Measurements from ENCODE around the gene BIRC2.
"Not testable (repeated sequence)": the region's sequence is repeated elsewhere in the genome, so short reads cannot be mapped to it uniquely, and the experiment has no call there.

Gene BIRC2

DNA sequence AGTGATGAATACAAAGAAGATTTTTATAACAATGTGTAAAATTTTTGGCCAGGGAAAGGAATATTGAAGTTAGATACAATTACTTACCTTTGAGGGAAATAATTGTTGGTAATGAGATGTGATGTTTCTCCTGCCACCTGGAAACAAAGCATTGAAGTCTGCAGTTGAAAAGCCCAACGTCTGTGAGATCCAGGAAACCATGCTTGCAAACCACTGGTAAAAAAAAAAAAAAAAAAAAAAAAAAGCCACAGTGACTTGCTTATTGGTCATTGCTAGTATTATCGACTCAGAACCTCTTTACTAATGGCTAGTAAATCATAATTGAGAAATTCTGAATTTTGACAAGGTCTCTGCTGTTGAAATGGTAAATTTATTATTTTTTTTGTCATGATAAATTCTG is 24.5 kb upstream of the BIRC2 start:
- Histone ChIP-seq H3K36me3 (ENCODE audit: insufficient read depth, low read length) (peaks cover 2% of the 10 kb centered on the region; the same call in 1 of the 2 replicates), H3K27me3 (ENCODE audit: insufficient read depth, low read length) (no peaks in the 10 kb centered on the region), H3K79me2 (ENCODE audit: control insufficient read depth, insufficient read depth, low read length, unreplicated experiment) (peaks cover 25% of the 10 kb centered on the region), H2AFZ (ENCODE audit: low read length, unreplicated experiment) (peak overlapping the region; percentile 16), H3K4me3 (ENCODE audit: low read depth, low read length) (peak overlapping the region; percentile 25; the same call in 1 of the 2 replicates), H3K4me1 (ENCODE audit: control insufficient read depth, insufficient read depth, low read length, unreplicated experiment) (peaks cover 61% of the 10 kb centered on the region), H3K27ac (ENCODE audit: low read depth, low read length) (peak overlapping the region; percentile 58)

DNA sequence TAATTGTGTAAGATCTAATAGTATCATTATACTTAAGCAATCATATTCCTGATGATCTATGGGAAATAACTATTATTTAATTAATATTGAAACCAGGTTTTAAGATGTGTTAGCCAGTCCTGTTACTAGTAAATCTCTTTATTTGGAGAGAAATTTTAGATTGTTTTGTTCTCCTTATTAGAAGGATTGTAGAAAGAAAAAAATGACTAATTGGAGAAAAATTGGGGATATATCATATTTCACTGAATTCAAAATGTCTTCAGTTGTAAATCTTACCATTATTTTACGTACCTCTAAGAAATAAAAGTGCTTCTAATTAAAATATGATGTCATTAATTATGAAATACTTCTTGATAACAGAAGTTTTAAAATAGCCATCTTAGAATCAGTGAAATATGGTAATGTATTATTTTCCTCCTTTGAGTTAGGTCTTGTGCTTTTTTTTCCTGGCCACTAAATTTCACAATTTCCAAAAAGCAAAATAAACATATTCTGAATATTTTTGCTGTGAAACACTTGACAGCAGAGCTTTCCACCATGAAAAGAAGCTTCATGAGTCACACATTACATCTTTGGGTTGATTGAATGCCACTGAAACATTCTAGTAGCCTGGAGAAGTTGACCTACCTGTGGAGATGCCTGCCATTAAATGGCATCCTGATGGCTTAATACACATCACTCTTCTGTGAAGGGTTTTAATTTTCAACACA is 23.3 kb upstream of the BIRC2 start:
- Histone ChIP-seq H3K27me3 (ENCODE audit: insufficient read depth, low read length) (no peaks in the 10 kb centered on the region), H2AFZ (ENCODE audit: low read length, unreplicated experiment) (peak overlapping the region; percentile 1), H3K4me3 (ENCODE audit: low read depth, low read length) (peak overlapping the region; percentile 2; the same call in 1 of the 2 replicates), H3K27ac (ENCODE audit: low read depth, low read length) (peak overlapping the region; percentile 58), H3K4me1 (ENCODE audit: control insufficient read depth, insufficient read depth, low read length, unreplicated experiment) (peaks cover 50% of the 10 kb centered on the region), H3K79me2 (ENCODE audit: control insufficient read depth, insufficient read depth, low read length, unreplicated experiment) (peaks cover 14% of the 10 kb centered on the region), H3K36me3 (ENCODE audit: insufficient read depth, low read length) (peaks cover 10% of the 10 kb centered on the region; the same call in 1 of the 2 replicates)

DNA sequence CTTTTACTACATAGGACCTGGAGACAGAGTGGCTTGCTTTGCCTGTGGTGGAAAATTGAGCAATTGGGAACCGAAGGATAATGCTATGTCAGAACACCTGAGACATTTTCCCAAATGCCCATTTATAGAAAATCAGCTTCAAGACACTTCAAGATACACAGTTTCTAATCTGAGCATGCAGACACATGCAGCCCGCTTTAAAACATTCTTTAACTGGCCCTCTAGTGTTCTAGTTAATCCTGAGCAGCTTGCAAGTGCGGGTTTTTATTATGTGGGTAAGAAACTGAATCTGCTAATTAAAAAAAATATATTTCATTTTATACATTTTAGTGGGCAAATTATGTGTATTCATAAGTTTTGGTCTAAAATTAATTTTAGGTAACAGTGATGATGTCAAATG is 21.9 kb upstream of the BIRC2 start:
- H3K36me3 ChIP-seq (ENCODE audit: insufficient read depth, low read length): peaks cover 15% of the 10 kb centered on the region

DNA sequence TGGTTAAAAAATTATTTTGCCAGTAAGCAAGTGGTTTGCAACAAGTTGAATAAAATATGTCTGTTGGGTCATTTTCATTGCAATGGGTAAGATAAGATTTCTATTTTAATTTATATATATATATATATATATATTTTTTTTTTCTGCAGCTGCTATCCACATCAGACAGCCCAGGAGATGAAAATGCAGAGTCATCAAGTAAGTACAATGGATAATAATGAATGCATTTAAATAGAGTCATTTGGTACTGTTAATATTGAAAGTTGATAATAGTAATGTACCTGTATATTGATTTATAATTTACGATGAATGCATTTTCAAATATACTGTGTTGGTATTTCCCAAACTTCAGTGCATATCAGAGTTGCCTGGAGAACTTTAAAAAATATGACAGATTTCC is 18.3 kb upstream of the BIRC2 start:
- H3K27me3 ChIP-seq (ENCODE audit: insufficient read depth, low read length): no peaks in the 10 kb centered on the region
- no peak overlapping the region for H3K4me3 ChIP-seq (ENCODE audit: low read depth, low read length)
- peaks cover 16% of the 10 kb centered on the region for H3K4me1 ChIP-seq (ENCODE audit: control insufficient read depth, insufficient read depth, low read length, unreplicated experiment)
- H3K27ac ChIP-seq (ENCODE audit: low read depth, low read length): no peak overlapping the region
- no peak overlapping the region for H2AFZ ChIP-seq (ENCODE audit: low read length, unreplicated experiment)
- peaks cover 22% of the 10 kb centered on the region for H3K36me3 ChIP-seq (ENCODE audit: insufficient read depth, low read length)
- H3K79me2 ChIP-seq (ENCODE audit: control insufficient read depth, insufficient read depth, low read length, unreplicated experiment): no peaks in the 10 kb centered on the region

More for the DNA sequence above, 21.9 kb upstream of the BIRC2 start:
- H3K4me3 ChIP-seq (ENCODE audit: low read depth, low read length): no peak overlapping the region
- no peaks in the 10 kb centered on the region for H3K27me3 ChIP-seq (ENCODE audit: insufficient read depth, low read length)
- H3K79me2 ChIP-seq (ENCODE audit: control insufficient read depth, insufficient read depth, low read length, unreplicated experiment): peaks cover 5% of the 10 kb centered on the region
- H3K4me1 ChIP-seq (ENCODE audit: control insufficient read depth, insufficient read depth, low read length, unreplicated experiment): peaks cover 41% of the 10 kb centered on the region
- H3K27ac ChIP-seq (ENCODE audit: low read depth, low read length): no peak overlapping the region
- no peak overlapping the region for H2AFZ ChIP-seq (ENCODE audit: low read length, unreplicated experiment)

DNA sequence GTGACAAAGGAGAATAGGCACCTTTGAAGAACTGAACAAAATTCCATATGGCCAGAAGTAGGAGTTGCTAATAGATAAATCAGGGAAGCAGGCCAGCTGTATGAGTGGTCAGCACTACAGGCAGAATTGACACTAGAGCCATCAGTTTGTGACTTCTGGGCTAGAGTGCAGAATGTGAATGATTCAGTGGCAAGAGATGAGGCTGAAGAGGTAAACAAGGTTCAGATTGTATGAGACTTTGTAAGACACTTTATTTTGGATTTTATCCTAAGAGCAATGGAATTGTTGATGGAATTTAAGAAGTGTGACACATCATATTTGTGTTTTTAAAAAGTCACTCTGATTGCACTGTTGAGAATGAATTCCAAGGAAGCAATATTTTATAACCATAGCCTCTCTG is 16.8 kb upstream of the BIRC2 start:
- H2AFZ ChIP-seq (ENCODE audit: low read length, unreplicated experiment): no peak overlapping the region
- H3K27me3 ChIP-seq (ENCODE audit: insufficient read depth, low read length): no peaks in the 10 kb centered on the region
- peaks cover 19% of the 10 kb centered on the region for H3K36me3 ChIP-seq (ENCODE audit: insufficient read depth, low read length)

DNA sequence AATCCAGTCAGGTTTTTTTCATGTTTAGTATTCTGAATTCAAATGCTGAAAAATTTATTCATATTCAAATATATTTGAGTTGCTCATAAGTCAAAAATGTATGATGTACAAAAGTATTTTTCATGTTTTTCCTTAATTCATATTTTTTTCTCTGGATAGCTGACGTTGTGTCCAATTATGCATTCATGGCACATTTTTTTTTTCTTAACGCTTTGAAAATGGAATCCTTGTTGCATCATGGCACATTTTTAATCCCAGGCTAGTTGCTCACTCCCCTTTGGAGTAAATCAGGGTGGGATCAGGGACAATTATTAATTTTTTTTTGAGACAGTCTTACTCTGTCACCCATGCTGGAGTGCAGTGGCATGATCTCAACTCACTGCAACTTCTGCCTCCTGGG is 15.7 kb upstream of the BIRC2 start:
- Histone ChIP-seq H3K36me3 (ENCODE audit: insufficient read depth, low read length) (peaks cover 19% of the 10 kb centered on the region), H3K4me3 (ENCODE audit: low read depth, low read length) (no peak overlapping the region), H3K27me3 (ENCODE audit: insufficient read depth, low read length) (no peaks in the 10 kb centered on the region), H3K79me2 (ENCODE audit: control insufficient read depth, insufficient read depth, low read length, unreplicated experiment) (no peaks in the 10 kb centered on the region), H3K27ac (ENCODE audit: low read depth, low read length) (no peak overlapping the region), H2AFZ (ENCODE audit: low read length, unreplicated experiment) (no peak overlapping the region), H3K4me1 (ENCODE audit: control insufficient read depth, insufficient read depth, low read length, unreplicated experiment) (peaks cover 6% of the 10 kb centered on the region)

More for the DNA sequence above, 16.8 kb upstream of the BIRC2 start:
- peaks cover 6% of the 10 kb centered on the region for H3K4me1 ChIP-seq (ENCODE audit: control insufficient read depth, insufficient read depth, low read length, unreplicated experiment)
- no peak overlapping the region for H3K27ac ChIP-seq (ENCODE audit: low read depth, low read length)
- H3K4me3 ChIP-seq (ENCODE audit: low read depth, low read length): no peak overlapping the region
- H3K79me2 ChIP-seq (ENCODE audit: control insufficient read depth, insufficient read depth, low read length, unreplicated experiment): no peaks in the 10 kb centered on the region

DNA sequence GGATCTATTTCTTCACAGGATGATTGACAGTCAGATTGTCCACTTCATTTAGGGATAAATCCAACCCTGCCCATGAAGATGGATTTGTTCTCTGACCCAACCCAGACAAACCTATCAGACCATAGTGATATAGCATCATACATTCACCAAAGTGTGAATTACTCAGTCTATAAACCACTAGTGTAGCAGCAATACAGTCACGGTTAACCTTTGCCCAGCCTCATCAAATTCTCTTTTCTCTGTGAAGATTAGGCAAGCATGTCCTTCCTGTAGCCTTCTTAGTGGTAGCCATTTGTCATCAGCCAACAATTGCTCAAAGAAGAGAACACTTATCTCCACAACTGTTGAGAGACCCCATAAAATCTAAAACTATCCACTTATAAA is 14.4 kb upstream of the BIRC2 start:
- Histone ChIP-seq H3K4me1 (ENCODE audit: control insufficient read depth, insufficient read depth, low read length, unreplicated experiment) (peaks cover 6% of the 10 kb centered on the region), H3K27me3 (ENCODE audit: insufficient read depth, low read length) (no peaks in the 10 kb centered on the region), H2AFZ (ENCODE audit: low read length, unreplicated experiment) (no peak overlapping the region), H3K4me3 (ENCODE audit: low read depth, low read length) (no peak overlapping the region), H3K79me2 (ENCODE audit: control insufficient read depth, insufficient read depth, low read length, unreplicated experiment) (no peaks in the 10 kb centered on the region), H3K27ac (ENCODE audit: low read depth, low read length) (no peak overlapping the region), H3K36me3 (ENCODE audit: insufficient read depth, low read length) (peaks cover 23% of the 10 kb centered on the region)

DNA sequence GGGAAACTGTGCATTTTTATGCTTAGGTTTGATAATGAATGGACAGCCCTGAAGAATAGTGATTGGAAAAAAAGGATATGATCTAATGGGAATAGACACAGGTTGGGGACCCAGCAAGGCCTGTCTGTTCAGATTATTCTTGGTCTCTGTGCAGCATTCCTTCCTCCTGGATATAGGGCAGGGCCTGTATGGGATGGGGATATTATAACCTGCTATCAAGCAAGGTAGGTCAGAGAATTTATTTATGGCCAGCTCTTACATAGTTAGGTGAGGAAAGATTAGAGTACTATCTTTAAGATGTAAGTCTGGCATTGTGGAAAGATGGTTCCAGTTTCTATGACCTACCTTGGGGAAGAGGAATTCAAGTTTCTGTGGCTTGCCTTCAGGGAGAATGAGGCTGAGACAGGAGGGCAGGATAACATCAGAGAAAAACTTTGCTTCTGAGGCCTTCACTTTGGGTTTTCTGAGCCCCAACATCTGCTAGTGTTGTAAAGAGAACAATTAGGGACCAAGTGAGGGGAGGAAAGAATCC is 8.5 kb upstream of the BIRC2 start:
- H3K36me3 ChIP-seq (ENCODE audit: insufficient read depth, low read length): peaks cover 8% of the 10 kb centered on the region
- H3K4me1 ChIP-seq (ENCODE audit: control insufficient read depth, insufficient read depth, low read length, unreplicated experiment): peaks cover 15% of the 10 kb centered on the region
- H3K79me2 ChIP-seq (ENCODE audit: control insufficient read depth, insufficient read depth, low read length, unreplicated experiment): no peaks in the 10 kb centered on the region
- no peak overlapping the region for H3K4me3 ChIP-seq (ENCODE audit: low read depth, low read length)
- no peak overlapping the region for H2AFZ ChIP-seq (ENCODE audit: low read length, unreplicated experiment)
- no peak overlapping the region for H3K27ac ChIP-seq (ENCODE audit: low read depth, low read length)
- no peaks in the 10 kb centered on the region for H3K27me3 ChIP-seq (ENCODE audit: insufficient read depth, low read length)

DNA sequence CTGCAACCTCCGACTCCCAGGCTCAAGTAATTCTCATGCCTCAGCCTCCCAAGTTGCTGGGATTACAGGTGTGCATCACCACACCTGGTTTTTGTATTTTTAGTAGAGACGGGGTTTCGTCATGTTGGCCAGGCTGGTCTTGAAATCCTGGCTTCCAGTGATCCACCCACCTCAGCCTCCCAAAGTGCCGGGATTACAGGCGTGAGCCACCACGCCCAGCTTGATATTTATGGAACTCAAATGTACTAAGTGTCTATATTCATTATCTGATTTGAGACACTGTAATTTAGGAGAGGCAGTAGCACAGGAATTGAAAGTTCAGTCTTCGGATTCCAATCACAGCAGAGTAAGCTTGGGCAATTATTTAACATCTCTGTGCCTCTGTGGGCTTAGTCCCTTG is 5.7 kb upstream of the BIRC2 start:
- H3K4me3 ChIP-seq (ENCODE audit: low read depth, low read length); H3K27ac ChIP-seq (ENCODE audit: low read depth, low read length); H3K36me3 ChIP-seq (ENCODE audit: insufficient read depth, low read length); H3K79me2 ChIP-seq (ENCODE audit: control insufficient read depth, insufficient read depth, low read length, unreplicated experiment); H3K27me3 ChIP-seq (ENCODE audit: insufficient read depth, low read length): not testable (repeated sequence)
- H3K4me1 ChIP-seq (ENCODE audit: control insufficient read depth, insufficient read depth, low read length, unreplicated experiment): peaks cover 33% of the 10 kb centered on the region
- H2AFZ ChIP-seq (ENCODE audit: low read length, unreplicated experiment): peak overlapping the region; percentile 65

DNA sequence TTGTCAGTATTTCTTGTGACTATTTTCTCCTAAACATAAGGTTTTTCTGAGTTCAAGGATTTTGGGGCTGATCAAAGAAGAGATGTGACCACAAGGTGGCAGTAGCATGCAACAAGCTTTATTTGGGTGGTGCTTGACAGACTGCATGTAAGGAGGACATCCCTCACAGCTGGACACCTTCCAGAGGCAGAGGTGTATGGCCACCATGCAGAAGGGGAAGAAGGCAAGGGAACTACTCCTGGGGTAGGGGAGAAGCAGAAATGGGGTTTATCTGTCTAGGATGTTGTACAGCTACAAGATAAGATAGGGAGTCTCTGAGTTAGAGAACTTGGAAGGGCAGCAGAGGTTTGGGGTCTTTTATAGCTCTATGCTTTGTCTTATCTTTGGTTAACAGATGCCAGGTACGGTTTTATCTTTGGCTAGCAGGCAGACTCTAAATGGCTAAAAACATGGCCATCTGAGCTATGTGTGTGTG is 5.1 kb upstream of the BIRC2 start:
- peak overlapping the region; percentile 65 for H2AFZ ChIP-seq (ENCODE audit: low read length, unreplicated experiment)
- H3K27ac ChIP-seq (ENCODE audit: low read depth, low read length): no peak overlapping the region
- peaks cover 5% of the 10 kb centered on the region; the same call in 1 of the 2 replicates for H3K36me3 ChIP-seq (ENCODE audit: insufficient read depth, low read length)
- H3K27me3 ChIP-seq (ENCODE audit: insufficient read depth, low read length): no peaks in the 10 kb centered on the region
- peaks cover 3% of the 10 kb centered on the region for H3K79me2 ChIP-seq (ENCODE audit: control insufficient read depth, insufficient read depth, low read length, unreplicated experiment)
- H3K4me3 ChIP-seq (ENCODE audit: low read depth, low read length): no peak overlapping the region
- peaks cover 33% of the 10 kb centered on the region for H3K4me1 ChIP-seq (ENCODE audit: control insufficient read depth, insufficient read depth, low read length, unreplicated experiment)

DNA sequence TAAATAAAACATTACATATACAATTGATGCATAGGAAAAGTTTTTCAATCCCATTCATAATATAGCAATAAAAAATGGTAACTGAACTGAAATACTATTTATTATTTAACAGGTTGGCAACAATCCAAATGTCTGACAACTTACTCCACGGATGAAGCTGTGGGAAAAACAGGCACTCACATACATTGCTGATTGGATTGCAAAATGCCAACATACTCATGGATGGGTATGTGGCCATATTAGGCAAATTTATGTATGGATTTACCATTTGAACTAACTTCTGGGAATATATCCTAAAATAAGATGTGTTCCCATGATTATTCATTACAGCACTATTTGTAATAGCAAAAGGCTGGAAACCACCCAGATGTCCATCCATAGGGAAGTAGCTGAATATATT is 3.2 kb upstream of the BIRC2 start:
- H2AFZ ChIP-seq (ENCODE audit: low read length, unreplicated experiment): no peak overlapping the region

More for the DNA sequence above, 3.2 kb upstream of the BIRC2 start:
- H3K27me3 ChIP-seq (ENCODE audit: insufficient read depth, low read length): no peaks in the 10 kb centered on the region
- peak overlapping the region; percentile 98 for H3K27ac ChIP-seq (ENCODE audit: low read depth, low read length)
- H3K79me2 ChIP-seq (ENCODE audit: control insufficient read depth, insufficient read depth, low read length, unreplicated experiment): peaks cover 20% of the 10 kb centered on the region
- H3K36me3 ChIP-seq (ENCODE audit: insufficient read depth, low read length): no peaks in the 10 kb centered on the region
- H3K4me1 ChIP-seq (ENCODE audit: control insufficient read depth, insufficient read depth, low read length, unreplicated experiment): peaks cover 35% of the 10 kb centered on the region
- H3K4me3 ChIP-seq (ENCODE audit: low read depth, low read length): no peak overlapping the region

Data from ACC112 (cell line).